Measurements from ENCODE around the gene LAMA5.

The LAMA5 gene

GRCh38 chr20:62370115-62370806, 3.1 kb upstream of the LAMA5 start:
- TF ChIP-seq, protein P1, sequence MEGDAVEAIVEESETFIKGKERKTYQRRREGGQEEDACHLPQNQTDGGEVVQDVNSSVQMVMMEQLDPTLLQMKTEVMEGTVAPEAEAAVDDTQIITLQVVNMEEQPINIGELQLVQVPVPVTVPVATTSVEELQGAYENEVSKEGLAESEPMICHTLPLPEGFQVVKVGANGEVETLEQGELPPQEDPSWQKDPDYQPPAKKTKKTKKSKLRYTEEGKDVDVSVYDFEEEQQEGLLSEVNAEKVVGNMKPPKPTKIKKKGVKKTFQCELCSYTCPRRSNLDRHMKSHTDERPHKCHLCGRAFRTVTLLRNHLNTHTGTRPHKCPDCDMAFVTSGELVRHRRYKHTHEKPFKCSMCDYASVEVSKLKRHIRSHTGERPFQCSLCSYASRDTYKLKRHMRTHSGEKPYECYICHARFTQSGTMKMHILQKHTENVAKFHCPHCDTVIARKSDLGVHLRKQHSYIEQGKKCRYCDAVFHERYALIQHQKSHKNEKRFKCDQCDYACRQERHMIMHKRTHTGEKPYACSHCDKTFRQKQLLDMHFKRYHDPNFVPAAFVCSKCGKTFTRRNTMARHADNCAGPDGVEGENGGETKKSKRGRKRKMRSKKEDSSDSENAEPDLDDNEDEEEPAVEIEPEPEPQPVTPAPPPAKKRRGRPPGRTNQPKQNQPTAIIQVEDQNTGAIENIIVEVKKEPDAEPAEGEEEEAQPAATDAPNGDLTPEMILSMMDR (IDR thresholded peaks at IDR 0.05), result no peak
- Mint-ChIP-seq H3K27ac (no peak overlapping the region), H3K9me3 (peaks cover 10% of the 10 kb centered on the region), H3K36me3 (ENCODE audit: low read depth) (peaks cover 4% of the 10 kb centered on the region), H3K4me1 (peaks cover 45% of the 10 kb centered on the region), H3K27me3 (ENCODE audit: low read depth, poor library complexity) (no peaks in the 10 kb centered on the region), H3K4me3 (no peak overlapping the region)
- DNase-seq, result no peak

GRCh38 chr20:62369815-62370114, 2.7 kb upstream of the LAMA5 start:
- H3K27me3 Mint-ChIP-seq (ENCODE audit: low read depth, poor library complexity), result no peaks in the 10 kb centered on the region
- TF ChIP-seq, protein P1 (IDR thresholded peaks at IDR 0.05), result no peak
- DNase-seq, result no peak
- H3K36me3 Mint-ChIP-seq (ENCODE audit: low read depth), result peaks cover 4% of the 10 kb centered on the region
- peaks cover 50% of the 10 kb centered on the region for H3K4me1 Mint-ChIP-seq
- H3K27ac Mint-ChIP-seq, result no peak overlapping the region
- H3K4me3 Mint-ChIP-seq, result no peak overlapping the region
- H3K9me3 Mint-ChIP-seq, result peaks cover 10% of the 10 kb centered on the region

DNA sequence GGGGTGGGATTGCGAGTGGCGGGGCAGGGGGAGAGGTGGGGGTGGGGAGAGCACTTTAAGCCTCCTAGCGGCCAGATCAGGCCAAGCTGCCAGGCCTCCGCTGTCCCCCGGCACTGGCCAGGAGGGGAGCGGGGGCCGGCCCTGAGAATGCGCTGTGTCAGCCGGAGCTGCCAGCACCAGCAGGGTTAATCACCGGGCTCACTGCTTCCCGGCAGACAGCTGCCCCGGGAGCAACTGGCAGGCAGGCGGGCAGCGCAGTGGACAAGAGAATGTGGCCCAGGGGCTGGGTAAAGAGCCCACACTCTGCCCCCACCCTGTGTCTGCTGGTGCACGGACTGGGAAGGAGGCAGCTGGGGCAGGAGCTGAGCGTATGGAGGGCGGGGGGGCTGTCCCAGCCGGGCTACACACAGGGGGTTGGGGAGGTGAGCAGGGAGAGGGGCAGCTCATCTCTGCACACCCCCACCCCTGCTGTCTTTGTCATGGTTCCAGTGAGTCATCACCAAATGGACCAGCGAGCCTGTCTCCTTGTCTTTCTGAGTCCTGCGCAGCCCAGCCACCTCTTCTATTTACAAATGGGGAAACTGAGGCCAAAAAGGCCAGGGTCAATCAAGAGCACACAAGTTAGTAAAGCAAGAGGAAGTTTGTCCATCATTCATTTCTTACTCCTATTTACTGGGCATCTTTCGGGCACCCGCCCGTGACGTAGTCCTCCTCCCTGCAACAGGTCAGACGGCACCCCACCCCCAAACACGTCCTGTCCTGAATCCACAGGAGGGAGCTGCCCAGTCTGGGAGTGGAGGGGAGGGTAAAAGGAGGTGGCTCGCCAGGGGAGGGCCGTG, 2.1 kb upstream of the LAMA5 start:
- Mint-ChIP-seq H3K4me1 (peaks cover 48% of the 10 kb centered on the region), H3K27me3 (ENCODE audit: low read depth, poor library complexity) (no peaks in the 10 kb centered on the region), H3K27ac (no peak overlapping the region), H3K36me3 (ENCODE audit: low read depth) (peaks cover 3% of the 10 kb centered on the region), H3K9me3 (peaks cover 8% of the 10 kb centered on the region), H3K4me3 (peak overlapping the region; percentile 75)
- DNase-seq, result peak; percentile 76
- TF ChIP-seq, protein P1 (IDR thresholded peaks at IDR 0.05), result peak; percentile 60

- H3K36me3 Mint-ChIP-seq (ENCODE audit: low read depth), result no peaks in the 10 kb centered on the region
- H3K27ac Mint-ChIP-seq, result no peak overlapping the region
These were observed 1.4 kb upstream of the LAMA5 start for GRCh38 chr20:62368392-62368975.

DNA sequence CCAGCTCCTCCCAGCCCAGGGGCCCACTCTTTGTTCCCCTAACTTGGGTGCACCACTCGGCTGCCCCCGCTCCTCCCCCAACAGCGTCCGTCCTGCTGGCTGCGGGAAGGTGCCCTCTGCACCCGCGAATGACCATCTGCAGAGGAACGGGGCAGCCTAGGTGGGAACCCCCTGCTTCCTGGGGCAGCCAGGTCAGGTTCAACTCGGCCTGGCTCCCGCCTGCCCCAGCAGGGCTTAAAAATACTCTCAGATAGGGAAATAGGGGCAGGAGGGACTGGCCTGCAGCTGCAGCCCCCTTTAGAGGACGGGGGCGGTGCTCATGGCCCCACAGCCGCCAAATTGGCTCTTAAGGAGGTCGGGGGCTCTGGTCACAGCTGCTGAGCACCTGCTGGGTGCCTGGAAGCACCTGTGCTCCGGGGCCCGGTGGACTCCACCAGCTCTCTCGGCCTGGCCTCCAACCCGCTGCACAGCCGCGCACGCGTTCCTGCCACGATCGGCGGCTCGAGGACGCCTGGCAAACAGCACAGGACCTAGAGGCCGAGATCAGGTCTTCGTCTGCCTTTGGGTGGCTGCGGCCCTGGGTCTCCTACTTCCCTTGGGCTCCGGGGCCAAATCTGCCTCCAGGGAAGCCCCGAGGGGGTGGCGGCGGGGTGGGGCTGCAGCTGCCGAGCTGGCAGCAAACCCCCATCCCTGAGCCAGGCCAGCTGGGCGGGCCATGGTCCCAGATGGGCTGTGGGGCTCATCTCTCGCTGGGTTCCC, 700 bp upstream of the LAMA5 start:
- Mint-ChIP-seq H3K9me3 (peaks cover 1% of the 10 kb centered on the region), H3K4me1 (peaks cover 48% of the 10 kb centered on the region), H3K36me3 (ENCODE audit: low read depth) (no peaks in the 10 kb centered on the region), H3K27me3 (ENCODE audit: low read depth, poor library complexity) (no peaks in the 10 kb centered on the region), H3K4me3 (peak overlapping the region; percentile 75), H3K27ac (no peak overlapping the region)
- TF ChIP-seq, protein P1 (IDR thresholded peaks at IDR 0.05), result no peak
- DNase-seq, result peak; percentile 53

More at GRCh38 chr20:62368392-62368975, 1.4 kb upstream of the LAMA5 start:
- DNase-seq, result peak; percentile 81
- Mint-ChIP-seq H3K4me3 (peak overlapping the region; percentile 75), H3K27me3 (ENCODE audit: low read depth, poor library complexity) (no peaks in the 10 kb centered on the region), H3K4me1 (peaks cover 51% of the 10 kb centered on the region), H3K9me3 (peaks cover 6% of the 10 kb centered on the region)
- TF ChIP-seq, protein P1 (IDR thresholded peaks at IDR 0.05), result no peak
